ENCODE data around the gene PACRGL. TPM values are rescaled to one million over a fixed set of nuclear protein-coding genes. Genes with fewer than 3 reads are reported as not detected.

PACRGL gene
- total RNA-seq, 4 donors from 2014 or later = 26.4 to 64.3 (median 39.4) TPM

- TF ChIP-seq POLR2A (IDR thresholded peaks at IDR 0.05) = no peak
- TF ChIP-seq CTCF (IDR thresholded peaks at IDR 0.05) = no peak
- H3K36me3 ChIP-seq = no peaks in the 10 kb centered on the region
These were observed 20.3 kb upstream of the PACRGL start for GRCh38 chr4:20679951-20680350.

GRCh38 chr4:20680736-20681135 is 19.5 kb upstream of the PACRGL start:
- no peak for DNase-seq
- Histone ChIP-seq H3K9me3 (no peaks in the 10 kb centered on the region), H3K4me3 (no peak overlapping the region), H3K27ac (no peak overlapping the region), H3K36me3 (no peaks in the 10 kb centered on the region), H3K4me1 (no peaks in the 10 kb centered on the region), H3K27me3 (no peaks in the 10 kb centered on the region)
- no peak for TF ChIP-seq CTCF (IDR thresholded peaks at IDR 0.05)
- TF ChIP-seq POLR2A (IDR thresholded peaks at IDR 0.05) = no peak
- intact Hi-C loops (cut with DNase I; ENCODE audit: low total_unique reads) = no loop called here

More at GRCh38 chr4:20679951-20680350, 20.3 kb upstream of the PACRGL start:
- DNase-seq = no peak
- no peaks in the 10 kb centered on the region for H3K4me1 ChIP-seq
- H3K27ac ChIP-seq = no peak overlapping the region
- H3K9me3 ChIP-seq = no peaks in the 10 kb centered on the region
- no peaks in the 10 kb centered on the region for H3K27me3 ChIP-seq
- intact Hi-C loops (cut with DNase I; ENCODE audit: low total_unique reads) = no loop called here
- H3K4me3 ChIP-seq = no peak overlapping the region

- no peaks in the 10 kb centered on the region for H3K4me1 ChIP-seq
- intact Hi-C loops (cut with DNase I; ENCODE audit: low total_unique reads) = no loop called here
- no peaks in the 10 kb centered on the region for H3K9me3 ChIP-seq
- no peak for TF ChIP-seq CTCF (IDR thresholded peaks at IDR 0.05)
- no peak for TF ChIP-seq POLR2A (IDR thresholded peaks at IDR 0.05)
- no peak overlapping the region for H3K4me3 ChIP-seq
- no peaks in the 10 kb centered on the region for H3K36me3 ChIP-seq
- no peak for DNase-seq
- H3K27me3 ChIP-seq = no peaks in the 10 kb centered on the region
- H3K27ac ChIP-seq = no peak overlapping the region
These were observed 19.0 kb upstream of the PACRGL start for GRCh38 chr4:20681271-20681670.

GRCh38 chr4:20682853-20683252 is 17.4 kb upstream of the PACRGL start:
- no peak overlapping the region for H3K4me3 ChIP-seq
- no peak for TF ChIP-seq POLR2A (IDR thresholded peaks at IDR 0.05)
- TF ChIP-seq CTCF (IDR thresholded peaks at IDR 0.05) = no peak
- no peaks in the 10 kb centered on the region for H3K36me3 ChIP-seq
- H3K27ac ChIP-seq = no peak overlapping the region
- no peaks in the 10 kb centered on the region for H3K9me3 ChIP-seq
- H3K4me1 ChIP-seq = no peaks in the 10 kb centered on the region
- intact Hi-C loops (cut with DNase I; ENCODE audit: low total_unique reads) = no loop called here
- no peak for DNase-seq
- H3K27me3 ChIP-seq = no peaks in the 10 kb centered on the region

- no peaks in the 10 kb centered on the region for H3K27me3 ChIP-seq
- no peak for DNase-seq
- intact Hi-C loops (cut with DNase I; ENCODE audit: low total_unique reads) = no loop called here
- H3K4me1 ChIP-seq = no peaks in the 10 kb centered on the region
- H3K27ac ChIP-seq = no peak overlapping the region
- TF ChIP-seq CTCF (IDR thresholded peaks at IDR 0.05) (no peak), POLR2A (IDR thresholded peaks at IDR 0.05) (no peak)
- H3K4me3 ChIP-seq = no peak overlapping the region
- no peaks in the 10 kb centered on the region for H3K9me3 ChIP-seq
- no peaks in the 10 kb centered on the region for H3K36me3 ChIP-seq
These were observed 16.5 kb upstream of the PACRGL start for GRCh38 chr4:20683766-20684165.
